ENCODE measurements around the gene FMO4.

GRCh38 chr1:171311771-171312558 lies 2.0 kb upstream of the FMO4 start:
- TF ChIP-seq CTCF (IDR thresholded peaks at IDR 0.05) (no peak), POLR2A (IDR thresholded peaks at IDR 0.05) (no peak)

Data from testis (tissue), 2 donors.